Stimulated activated CD4-positive, alpha-beta T cell treated with anti-CD3 and anti-CD28 coated beads, TNF-alpha, amount 100 ng/mL, for 48 hours (primary cell): ENCODE measurements around the gene BBS5.
"Not testable (repeated sequence)": the region's sequence is repeated elsewhere in the genome, so short reads cannot be mapped to it uniquely, and the experiment has no call there.

ENCODE experiments used
- DNase-seq, 3 donors: peaks; one replicate each; pipeline ENCODE4 v3.0.0-alpha.2; 2020; ENCODE audit warnings: low read depth in 3 of 3

BBS5 gene

DNA sequence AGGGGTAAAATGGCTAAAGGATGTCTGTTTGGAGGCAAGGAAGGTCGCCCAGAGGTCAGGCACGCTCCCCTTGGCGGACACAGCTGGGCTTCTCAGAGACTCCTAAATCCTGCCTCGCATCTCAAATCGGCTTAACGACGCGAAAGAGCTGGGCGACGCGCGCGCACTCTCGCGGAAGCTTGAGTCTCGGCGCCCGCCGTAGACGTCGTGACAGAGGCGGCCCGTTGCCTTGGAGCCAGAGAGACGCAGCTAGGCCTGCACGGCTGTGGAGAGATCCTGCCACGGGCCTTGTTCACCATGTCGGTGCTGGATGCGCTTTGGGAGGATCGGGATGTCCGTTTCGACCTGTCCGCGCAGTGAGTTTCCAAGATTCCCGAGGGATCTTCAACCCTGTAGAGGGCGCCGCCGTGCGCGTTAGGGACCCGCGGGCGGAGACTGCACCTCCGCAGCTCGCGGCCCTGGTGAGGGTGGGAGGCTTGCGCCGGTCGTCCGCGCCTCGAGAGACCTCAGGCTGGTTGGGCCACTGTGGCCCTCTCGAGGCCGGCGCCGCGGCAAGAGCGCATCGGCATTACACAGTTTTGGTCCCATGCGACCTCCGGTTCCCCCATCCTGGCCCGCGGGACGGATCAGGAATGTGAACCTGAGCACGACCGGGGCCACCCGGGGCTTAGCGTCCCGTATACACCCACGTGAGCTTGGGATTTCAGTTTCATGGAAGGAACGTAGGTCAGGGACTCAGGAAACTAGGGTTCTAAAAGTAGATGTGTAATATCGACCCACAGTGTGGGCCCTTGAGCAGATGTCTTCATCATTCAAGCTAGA lies at the start of gene BBS5:
BBS5 (plus strand) TSS at position 238 of the 822 bp plus-strand sequence; CDS start at position 298, 60 bp downstream.
- DNase-seq: peak; percentile 58 to 72 (median 65)

DNA sequence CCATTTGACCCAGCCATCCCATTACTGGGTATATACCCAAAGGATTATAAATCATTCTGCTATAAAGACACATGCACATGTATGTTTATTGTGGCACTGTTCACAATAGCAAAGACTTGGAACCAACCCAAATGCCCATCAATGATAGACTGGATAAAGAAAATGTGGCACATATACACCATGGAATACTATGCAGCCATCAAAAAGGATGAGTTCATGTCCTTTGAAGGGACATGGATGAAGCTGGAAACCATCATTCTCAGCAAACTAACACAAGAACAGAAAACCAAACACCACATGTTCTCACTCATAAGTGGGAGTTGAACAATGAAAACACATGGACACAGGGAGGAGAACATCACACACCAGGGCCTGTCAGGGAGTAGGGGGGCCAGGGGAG lies 47.5 kb upstream of the BBS5 start:
- DNase-seq: not testable (repeated sequence)

DNA sequence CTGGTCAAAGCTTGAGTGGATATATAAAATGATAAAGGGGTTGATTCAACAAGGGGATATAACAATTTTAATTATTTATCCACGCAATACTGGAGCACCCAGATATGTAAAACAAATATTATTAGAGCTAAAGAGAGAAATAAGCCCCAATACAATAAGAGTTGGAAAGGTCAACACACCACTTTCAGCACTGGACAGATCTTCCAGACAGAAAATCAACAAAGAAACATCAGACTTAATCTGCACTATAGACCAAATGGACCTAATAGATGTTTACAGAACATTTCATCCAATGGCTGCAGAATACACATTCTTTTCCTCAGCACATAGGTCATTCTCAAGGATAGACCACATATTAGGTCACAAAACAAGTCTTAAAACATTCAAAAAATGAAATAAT lies 45.1 kb upstream of the BBS5 start:
- not testable (repeated sequence) for DNase-seq

- no peak for DNase-seq
Measured at GRCh38 chr2:169438466-169439072, 40.7 kb upstream of the BBS5 start.

DNA sequence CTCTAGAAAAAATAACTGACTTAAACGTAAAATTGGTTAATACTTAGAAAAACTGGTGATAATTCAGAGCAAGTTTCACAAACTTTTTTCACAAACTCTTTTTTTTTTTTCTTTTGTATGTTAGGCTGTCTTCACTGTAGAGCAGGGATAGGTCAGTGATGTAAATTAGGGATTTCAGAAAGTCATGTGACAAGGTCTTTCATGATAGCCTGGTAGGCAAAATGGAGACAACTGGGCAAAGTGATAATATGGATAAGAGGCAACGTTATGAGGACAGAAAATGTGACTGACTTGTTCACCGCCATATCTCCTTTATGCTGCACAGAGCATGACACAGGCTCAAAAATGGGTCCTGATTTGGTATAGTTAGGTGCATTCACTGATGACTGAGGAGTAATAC lies 39.4 kb upstream of the BBS5 start:
- DNase-seq: no peak

GRCh38 chr2:169446452-169446851 lies 32.8 kb upstream of the BBS5 start:
- DNase-seq: no peak

DNA sequence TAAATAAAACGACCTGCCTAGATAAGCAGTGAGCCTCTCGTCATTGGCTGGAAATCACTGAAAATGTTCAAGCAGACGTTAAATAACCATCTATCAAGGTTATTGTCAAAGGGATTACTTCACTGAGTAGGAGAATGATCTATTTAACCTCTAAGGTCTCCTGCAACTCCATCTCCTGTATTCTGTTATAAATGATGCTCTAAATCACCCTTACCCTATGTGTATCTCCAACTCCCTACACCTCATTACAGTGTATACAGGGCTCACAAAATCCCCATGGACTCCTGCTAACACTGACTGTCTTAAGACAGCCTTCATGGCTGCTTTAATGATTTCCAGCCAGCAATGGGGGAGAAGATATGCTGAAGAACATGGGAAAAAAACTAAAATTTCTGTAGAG lies 31.0 kb upstream of the BBS5 start:
- DNase-seq: no peak

DNA sequence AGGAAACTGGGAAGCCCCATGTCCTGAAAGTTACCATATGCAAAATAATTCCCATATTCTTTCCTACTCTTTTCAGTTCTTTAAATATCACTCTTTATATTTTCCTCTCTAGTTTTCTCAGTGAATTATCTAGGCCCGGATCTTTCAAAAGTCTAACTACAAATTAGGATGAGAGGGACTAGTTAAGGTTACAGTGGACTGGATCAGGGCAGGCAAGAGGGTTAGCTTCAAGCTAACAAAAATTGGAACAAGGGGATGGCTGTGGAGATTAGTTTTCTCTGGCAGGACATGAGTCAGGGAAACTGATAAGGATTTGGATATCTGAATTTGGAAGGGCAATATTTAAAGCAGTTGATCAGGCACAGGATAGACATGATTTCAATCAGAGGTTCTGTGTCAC lies 30.4 kb upstream of the BBS5 start:
- DNase-seq: no peak

GRCh38 chr2:169452080-169452479 lies 27.2 kb upstream of the BBS5 start:
- DNase-seq: no peak

DNA sequence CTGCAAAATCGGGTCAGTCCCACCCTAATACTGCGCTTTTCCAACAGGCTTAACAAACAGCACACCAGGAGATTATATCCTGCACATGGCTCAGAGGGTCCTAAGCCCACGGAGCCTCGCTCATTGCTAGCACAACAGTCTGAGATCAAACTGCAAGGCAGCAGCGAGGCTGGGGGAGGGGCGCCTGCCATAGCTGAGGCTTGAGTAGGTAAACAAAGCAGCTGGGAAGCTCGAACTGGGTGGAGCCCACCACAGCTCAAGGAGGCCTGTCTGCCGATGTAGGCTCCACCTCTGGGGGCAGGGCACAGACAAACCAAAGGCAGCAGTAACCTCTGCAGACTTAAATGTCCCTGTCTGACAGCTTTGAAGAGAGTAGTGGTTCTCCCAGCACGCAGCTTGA lies 26.2 kb upstream of the BBS5 start:
- DNase-seq: not testable (repeated sequence)

DNA sequence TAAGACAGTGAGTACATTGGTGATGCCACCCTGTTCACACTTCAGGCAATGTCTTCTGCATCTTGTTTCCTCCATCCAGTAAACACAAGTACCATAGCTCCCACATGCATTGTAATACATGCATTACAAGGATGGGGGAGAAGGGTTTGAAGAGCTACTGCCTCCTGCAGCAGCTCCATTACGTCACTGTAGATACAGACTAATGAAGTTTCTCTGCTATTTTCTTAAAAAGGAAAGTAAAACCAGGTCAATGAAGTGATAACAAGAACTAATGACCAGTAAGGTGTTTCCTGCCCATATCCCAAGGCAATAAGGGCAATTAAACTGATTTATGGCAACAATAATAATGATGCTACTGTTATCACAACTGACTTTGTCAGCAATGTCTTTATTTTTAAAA lies 18.2 kb upstream of the BBS5 start:
- no peak for DNase-seq

DNA sequence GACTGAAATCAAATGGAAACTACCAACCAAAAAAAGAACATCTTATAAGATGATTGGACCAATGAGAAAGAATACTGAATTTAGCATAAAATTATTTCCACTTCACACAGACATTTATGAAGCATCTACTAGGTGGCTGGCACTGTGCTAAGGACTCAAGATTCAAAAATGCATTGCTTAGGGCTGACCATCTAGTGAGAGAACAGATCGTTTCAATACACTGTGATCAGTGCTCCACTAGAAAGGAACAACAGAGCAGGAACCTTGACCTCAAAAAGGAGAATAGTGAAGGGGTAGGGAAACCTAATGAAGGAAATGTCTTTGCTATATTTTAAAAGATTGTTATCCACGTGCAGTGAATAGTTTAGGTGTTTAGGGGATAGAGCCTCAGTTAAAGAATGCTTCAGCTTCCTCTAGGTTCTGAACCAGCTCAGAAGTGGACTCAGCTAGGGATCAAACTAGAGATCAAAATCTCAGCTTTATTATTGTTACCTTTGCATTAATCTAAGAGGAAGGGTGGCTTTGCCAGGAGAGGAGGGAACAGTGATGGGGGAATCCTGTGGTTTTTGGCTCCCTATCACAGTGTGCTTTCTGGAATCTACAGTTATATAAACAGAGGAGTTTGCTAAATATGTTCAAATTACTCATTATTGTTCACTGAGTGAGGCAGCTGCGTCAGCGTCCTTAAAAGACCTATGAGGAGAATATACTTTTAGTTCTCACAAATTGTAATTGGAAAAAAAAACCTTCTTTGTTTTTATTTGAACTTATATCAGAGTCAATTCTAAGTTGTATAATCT lies 16.2 kb upstream of the BBS5 start:
- DNase-seq: no peak

DNA sequence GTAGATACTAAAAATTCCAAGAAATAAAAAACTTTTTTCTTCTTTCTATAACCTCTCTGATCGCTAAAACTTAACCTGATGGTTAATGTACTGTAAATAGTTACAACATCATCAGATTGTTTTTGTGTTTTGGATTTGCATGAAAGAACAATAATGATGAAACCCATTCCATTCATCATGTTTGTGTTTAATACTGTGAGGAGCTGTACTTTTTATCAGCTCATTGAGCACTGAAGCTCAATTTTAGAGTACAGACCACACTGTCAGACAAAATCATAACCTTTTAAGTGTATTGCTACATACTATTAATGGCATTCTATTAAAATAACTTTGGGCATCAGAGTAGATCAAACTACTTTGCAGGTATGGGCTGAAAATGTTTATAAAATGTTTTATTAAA lies 14.8 kb upstream of the BBS5 start:
- no peak for DNase-seq

DNA sequence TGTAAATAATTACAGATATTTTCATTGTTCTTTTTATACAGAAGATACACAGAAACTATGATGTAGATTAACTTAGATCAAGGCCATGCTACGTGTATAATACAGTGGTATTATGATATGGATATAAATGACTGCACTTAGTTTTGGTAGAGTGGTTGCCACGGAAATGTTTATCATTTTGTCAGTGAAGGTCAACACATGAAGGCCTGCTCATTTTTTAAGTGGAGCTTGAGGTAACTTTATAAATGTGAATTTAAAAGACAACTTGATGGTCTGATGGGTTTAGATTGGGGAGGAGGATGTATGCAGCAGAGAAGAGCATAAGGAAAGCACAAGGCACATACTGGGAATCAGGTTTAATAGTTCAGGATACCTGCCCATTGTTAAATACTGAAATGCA lies 14.4 kb upstream of the BBS5 start:
- no peak for DNase-seq

- DNase-seq: no peak
Measured at GRCh38 chr2:169468841-169469240, 10.5 kb upstream of the BBS5 start.

DNA sequence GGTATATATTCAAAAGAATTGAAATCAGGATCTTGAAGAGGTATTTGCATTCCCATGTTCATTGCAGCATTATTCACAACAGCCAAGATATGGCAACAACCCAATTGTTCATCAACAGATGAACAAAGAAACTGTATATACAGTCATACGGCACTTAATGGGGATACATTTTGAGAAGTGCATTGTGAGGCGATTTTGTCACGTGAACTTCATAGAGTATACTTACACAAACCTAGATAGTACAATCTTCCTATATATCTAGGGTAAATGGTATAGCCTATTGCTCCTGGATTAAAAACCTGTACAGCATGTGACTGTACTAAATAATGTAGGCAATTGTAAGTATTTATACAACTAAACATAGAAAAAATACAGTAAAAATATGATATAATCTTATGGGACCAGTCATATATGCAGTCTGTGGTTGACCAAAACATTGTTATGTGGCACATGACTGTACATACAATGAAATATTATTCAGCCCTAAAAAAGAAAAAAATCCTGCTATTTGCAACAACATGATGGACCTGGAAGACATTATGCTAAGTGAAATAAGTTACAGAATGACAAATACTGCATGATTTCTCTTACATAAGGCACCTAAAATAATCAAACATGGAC lies 9.2 kb upstream of the BBS5 start:
- DNase-seq: no peak

DNA sequence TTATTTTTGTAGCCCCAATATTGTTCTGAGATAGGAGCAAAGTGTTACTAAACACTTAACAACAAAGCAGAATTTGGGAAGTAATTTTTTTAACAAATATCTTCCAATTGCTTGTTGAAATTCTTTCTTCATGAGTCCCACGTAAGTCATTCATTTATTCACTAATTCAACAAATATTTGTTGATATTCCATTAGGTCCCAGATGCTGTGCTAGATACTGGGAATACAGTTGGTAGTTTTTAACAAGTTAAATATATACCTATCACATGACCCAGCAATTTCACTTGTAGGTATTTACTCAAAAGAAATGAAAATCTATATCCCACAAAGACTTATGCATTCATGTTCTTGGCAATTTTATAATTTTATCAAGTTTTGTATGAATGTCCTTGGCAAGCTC lies 7.0 kb upstream of the BBS5 start:
- DNase-seq: no peak

DNA sequence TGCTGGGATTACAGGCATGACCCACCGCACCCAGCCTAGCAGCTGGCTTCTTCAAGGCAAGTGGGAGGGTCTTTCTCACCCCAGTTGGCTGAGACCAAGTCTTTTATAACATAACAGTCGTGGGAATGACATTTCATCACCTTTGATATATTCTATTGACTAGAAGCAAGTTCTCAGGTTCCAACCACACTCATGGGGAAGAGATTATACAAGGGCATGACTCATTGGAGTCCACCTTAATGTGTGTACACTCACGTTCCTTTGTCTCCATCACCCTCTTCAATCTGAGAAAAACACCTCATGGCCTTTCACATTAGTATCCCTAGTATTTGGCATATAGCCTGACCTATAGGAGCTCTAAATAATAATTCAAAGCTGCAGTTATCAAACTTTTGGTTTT lies 2.8 kb upstream of the BBS5 start:
- no peak for DNase-seq

DNA sequence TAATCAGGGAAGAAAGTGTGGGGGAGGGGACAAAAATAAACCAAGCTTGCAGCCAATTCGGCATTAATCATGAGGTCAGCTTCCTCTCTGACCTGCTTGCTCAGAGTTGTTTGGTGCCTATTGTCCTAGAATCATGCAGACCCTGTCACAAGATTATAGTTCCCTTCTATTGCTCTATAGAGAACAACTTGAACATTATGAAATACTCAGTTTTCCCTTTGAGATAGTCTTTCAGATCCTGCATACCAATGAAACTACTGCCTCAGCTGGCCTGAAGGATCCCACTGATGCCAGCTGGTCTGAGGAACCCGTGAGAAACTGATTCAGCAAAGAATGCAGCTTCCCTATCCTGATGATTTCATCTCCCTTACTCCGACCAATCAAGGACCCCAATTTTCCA lies 955 bp upstream of the BBS5 start:
- no peak for DNase-seq

DNA sequence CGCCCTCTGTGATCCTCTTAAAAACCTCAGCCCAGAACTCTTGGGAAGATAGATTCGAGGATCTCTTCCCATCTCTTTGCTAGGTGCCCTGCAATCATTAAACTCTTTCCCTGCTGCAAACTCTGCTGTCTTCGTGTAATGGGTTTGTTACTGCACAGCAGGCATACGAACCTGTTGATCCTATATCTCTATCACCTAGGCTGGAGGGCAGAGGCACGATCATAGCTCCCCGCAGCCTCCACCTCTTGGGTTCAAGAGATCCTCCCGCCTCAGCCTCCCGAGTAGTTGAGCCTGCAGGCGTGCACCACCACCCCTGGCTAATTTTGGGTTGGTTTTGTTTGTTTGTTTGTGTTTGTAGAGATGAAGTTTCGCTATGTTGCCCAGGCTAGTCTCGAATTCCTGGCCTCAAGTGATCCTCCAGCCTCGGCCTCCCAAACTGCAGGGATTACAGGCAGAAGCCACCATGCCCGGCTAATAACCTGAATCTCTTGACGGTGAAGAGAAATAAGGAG lies 493 bp upstream of the BBS5 start:
- DNase-seq: no peak

DNA sequence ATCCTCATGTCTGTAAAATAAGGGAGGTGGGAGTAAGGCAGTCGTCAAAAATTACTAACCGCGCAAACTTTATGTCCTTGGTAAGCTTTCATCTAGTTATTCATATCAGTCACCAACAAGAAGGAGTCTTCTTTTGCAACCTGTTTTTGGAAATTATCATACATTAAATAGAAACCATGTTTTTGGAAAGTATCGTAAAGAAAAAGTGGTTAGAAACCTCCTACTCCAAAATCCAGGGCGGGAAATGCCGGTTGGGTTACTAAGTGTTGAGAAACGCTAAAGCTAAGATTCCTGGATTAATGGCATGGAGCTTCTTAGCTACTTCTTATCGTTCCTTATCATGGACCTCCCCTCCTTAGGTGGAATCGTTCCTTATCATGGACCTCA lies 778 bp downstream of the BBS5 start:
- no peak for DNase-seq

GRCh38 chr2:169485650-169486138 lies 6.4 kb downstream of the BBS5 start:
- no peak for DNase-seq
